GM18861 (cell line): Measurements from ENCODE around the gene AKAP12.
"Not testable (repeated sequence)": the region's sequence is repeated elsewhere in the genome, so short reads cannot be mapped to it uniquely, and the experiment has no call there.

Experiments used
- ATAC-seq: cut with Tn5 transposase; IDR thresholded peaks from one replicate; pipeline ENCODE4 v1.9.1; 2021; ENCODE audit not compliant: unreplicated experiment

The AKAP12 gene

GRCh38 chr6:151375833-151376232 lies 136.1 kb downstream of the AKAP12 start:
- ATAC-seq, result no peak

- no peak for ATAC-seq
These were observed 136.7 kb downstream of the AKAP12 start for GRCh38 chr6:151376440-151376839.

GRCh38 chr6:151377095-151377494 lies 137.3 kb downstream of the AKAP12 start:
- no peak for ATAC-seq

- peak; percentile 40 for ATAC-seq
These were observed 140.4 kb downstream of the AKAP12 start for GRCh38 chr6:151379933-151380847.

- no peak for ATAC-seq
These were observed 141.1 kb downstream of the AKAP12 start for GRCh38 chr6:151380848-151381205.

GRCh38 chr6:151381722-151382121 lies 142.0 kb downstream of the AKAP12 start:
- ATAC-seq, result no peak

- ATAC-seq, result not testable (repeated sequence)
These were observed 142.9 kb downstream of the AKAP12 start for GRCh38 chr6:151382631-151383030.

- no peak for ATAC-seq
These were observed 144.4 kb downstream of the AKAP12 start for GRCh38 chr6:151384151-151384550.

- ATAC-seq, result no peak
These were observed 145.4 kb downstream of the AKAP12 start for GRCh38 chr6:151385177-151385576.

GRCh38 chr6:151387175-151387970 lies 147.6 kb downstream of the AKAP12 start:
- ATAC-seq, result no peak

- ATAC-seq, result no peak
These were observed 148.5 kb downstream of the AKAP12 start for GRCh38 chr6:151388236-151388635.

- no peak for ATAC-seq
These were observed 149.3 kb downstream of the AKAP12 start for GRCh38 chr6:151388997-151389617.

- peak; percentile 51 for ATAC-seq
These were observed 150.0 kb downstream of the AKAP12 start for GRCh38 chr6:151389618-151390275.

GRCh38 chr6:151390276-151390850 lies 150.6 kb downstream of the AKAP12 start:
- peak; percentile 78 for ATAC-seq

GRCh38 chr6:151390851-151391470 lies 151.2 kb downstream of the AKAP12 start:
- no peak for ATAC-seq

- peak; percentile 20 for ATAC-seq
These were observed 152.0 kb downstream of the AKAP12 start, which contains the start of gene ZBTB2 for GRCh38 chr6:151391471-151392413. Gene ZBTB2 (minus strand): TSS chr6:151391559. CDS start chr6:151373637, 17,922 bp downstream.

GRCh38 chr6:151392427-151392826 lies 152.7 kb downstream of the AKAP12 start:
- ATAC-seq, result no peak

GRCh38 chr6:151393410-151393809 lies 153.6 kb downstream of the AKAP12 start:
- ATAC-seq, result no peak

GRCh38 chr6:151399679-151400078 lies 159.9 kb downstream of the AKAP12 start:
- no peak for ATAC-seq
